GM18870 (cell line): Measurements from ENCODE around the gene IL12RB2.

ENCODE experiments used
- ATAC-seq: cut with Tn5 transposase; IDR thresholded peaks from one replicate; pipeline ENCODE4 v1.9.1; 2021; ENCODE audit warnings: moderate library complexity; ENCODE audit not compliant: unreplicated experiment

IL12RB2 gene

GRCh38 chr1:67308136-67308535, 463 bp downstream of the IL12RB2 start:
- ATAC-seq = no peak

GRCh38 chr1:67312615-67313014, 4.9 kb downstream of the IL12RB2 start:
- no peak for ATAC-seq

- ATAC-seq = no peak
These were observed 6.4 kb downstream of the IL12RB2 start for GRCh38 chr1:67313934-67314671.

- ATAC-seq = no peak
These were observed 7.0 kb downstream of the IL12RB2 start for GRCh38 chr1:67314696-67315095.

- ATAC-seq = no peak
These were observed 8.7 kb downstream of the IL12RB2 start for GRCh38 chr1:67316180-67316902.

GRCh38 chr1:67316918-67317317, 9.2 kb downstream of the IL12RB2 start:
- no peak for ATAC-seq

GRCh38 chr1:67317803-67318202, 10.1 kb downstream of the IL12RB2 start:
- no peak for ATAC-seq

- no peak for ATAC-seq
These were observed 14.8 kb downstream of the IL12RB2 start for GRCh38 chr1:67322442-67322841.

- ATAC-seq = no peak
These were observed 15.4 kb downstream of the IL12RB2 start for GRCh38 chr1:67323087-67323486.

- no peak for ATAC-seq
These were observed 16.4 kb downstream of the IL12RB2 start for GRCh38 chr1:67324068-67324467.

- no peak for ATAC-seq
These were observed 20.3 kb downstream of the IL12RB2 start for GRCh38 chr1:67327864-67328466.

- ATAC-seq = peak; percentile 97
These were observed 25.2 kb downstream of the IL12RB2 start for GRCh38 chr1:67332653-67333529.

- ATAC-seq = no peak
These were observed 25.9 kb downstream of the IL12RB2 start for GRCh38 chr1:67333603-67334002.

- ATAC-seq = no peak
These were observed 27.7 kb downstream of the IL12RB2 start for GRCh38 chr1:67335411-67335810.

GRCh38 chr1:67336157-67336556, 28.5 kb downstream of the IL12RB2 start:
- ATAC-seq = no peak

- no peak for ATAC-seq
These were observed 29.1 kb downstream of the IL12RB2 start for GRCh38 chr1:67336783-67337182.

GRCh38 chr1:67338642-67339041, 31.0 kb downstream of the IL12RB2 start:
- no peak for ATAC-seq

- peak; percentile 45 for ATAC-seq
These were observed 32.1 kb downstream of the IL12RB2 start for GRCh38 chr1:67339623-67340343.

- no peak for ATAC-seq
These were observed 34.6 kb downstream of the IL12RB2 start for GRCh38 chr1:67342076-67342890.

- no peak for ATAC-seq
These were observed 37.9 kb downstream of the IL12RB2 start for GRCh38 chr1:67345556-67345955.
